IPS-18c (cell line): ENCODE data around the gene TARM1.
"Not testable (repeated sequence)": the region's sequence is repeated elsewhere in the genome, so short reads cannot be mapped to it uniquely, and the experiment has no call there.

Source experiments
- H3K4me3 ChIP-seq: 2 replicates; pipeline ENCODE4 v1.7.0; 2013; ENCODE audit warnings: low read depth, mild to moderate bottlenecking, low read length, moderate library complexity; ENCODE audit not compliant: insufficient read depth
- H3K9me3 ChIP-seq: one replicate; pipeline ENCODE4 v1.6.1; 2013; ENCODE audit warnings: mild to moderate bottlenecking, low read length, moderate library complexity; ENCODE audit not compliant: control insufficient read depth, insufficient read depth

Gene TARM1

GRCh38 chr19:54062643-54063042 is 18.5 kb downstream of the TARM1 start:
- Histone ChIP-seq H3K9me3 (peaks cover 2% of the 10 kb centered on the region), H3K4me3 (no peak overlapping the region)

- Histone ChIP-seq H3K4me3 (no peak overlapping the region), H3K9me3 (no peaks in the 10 kb centered on the region)
Observed at GRCh38 chr19:54047616-54048015, 33.5 kb downstream of the TARM1 start.

- Histone ChIP-seq H3K4me3 (no peak overlapping the region), H3K9me3 (no peaks in the 10 kb centered on the region)
Observed at GRCh38 chr19:54045771-54046170, 35.4 kb downstream of the TARM1 start.

- no peaks in the 10 kb centered on the region for H3K9me3 ChIP-seq
Observed at GRCh38 chr19:54042989-54043388, 38.2 kb downstream of the TARM1 start.

GRCh38 chr19:54041969-54042606 is 39.1 kb downstream of the TARM1 start:
- Histone ChIP-seq H3K9me3 (no peaks in the 10 kb centered on the region), H3K4me3 (no peak overlapping the region)

More at GRCh38 chr19:54042989-54043388, 38.2 kb downstream of the TARM1 start:
- H3K4me3 ChIP-seq, result no peak overlapping the region

GRCh38 chr19:54040003-54040402 is 41.2 kb downstream of the TARM1 start:
- Histone ChIP-seq H3K4me3 (no peak overlapping the region), H3K9me3 (no peaks in the 10 kb centered on the region)

- H3K4me3 ChIP-seq, H3K9me3 ChIP-seq: not testable (repeated sequence)
Observed at GRCh38 chr19:54036542-54036941, 44.6 kb downstream of the TARM1 start.

GRCh38 chr19:54035215-54036178 is 45.7 kb downstream of the TARM1 start:
- H3K4me3 ChIP-seq, result no peak overlapping the region
- H3K9me3 ChIP-seq, result no peaks in the 10 kb centered on the region

- no peaks in the 10 kb centered on the region for H3K9me3 ChIP-seq
- H3K4me3 ChIP-seq, result no peak overlapping the region
Observed at GRCh38 chr19:54030895-54031586, 50.1 kb downstream of the TARM1 start.

- no peaks in the 10 kb centered on the region for H3K9me3 ChIP-seq
- H3K4me3 ChIP-seq, result no peak overlapping the region
Observed at GRCh38 chr19:54029930-54030490, 51.2 kb downstream of the TARM1 start.

GRCh38 chr19:54029301-54029700 is 51.9 kb downstream of the TARM1 start:
- H3K9me3 ChIP-seq, result no peaks in the 10 kb centered on the region

GRCh38 chr19:54026656-54027055 is 54.5 kb downstream of the TARM1 start:
- Histone ChIP-seq H3K9me3 (no peaks in the 10 kb centered on the region), H3K4me3 (no peak overlapping the region)

More at GRCh38 chr19:54029301-54029700, 51.9 kb downstream of the TARM1 start:
- no peak overlapping the region for H3K4me3 ChIP-seq

- H3K9me3 ChIP-seq, result no peaks in the 10 kb centered on the region
- H3K4me3 ChIP-seq, result no peak overlapping the region
Observed at GRCh38 chr19:54024660-54025059, 56.5 kb downstream of the TARM1 start.

- no peak overlapping the region for H3K4me3 ChIP-seq
Observed at GRCh38 chr19:54023191-54023590, 58.0 kb downstream of the TARM1 start.

GRCh38 chr19:54021932-54022331 is 59.2 kb downstream of the TARM1 start:
- H3K4me3 ChIP-seq, result no peak overlapping the region
- no peaks in the 10 kb centered on the region for H3K9me3 ChIP-seq

More at GRCh38 chr19:54023191-54023590, 58.0 kb downstream of the TARM1 start:
- no peaks in the 10 kb centered on the region for H3K9me3 ChIP-seq

- Histone ChIP-seq H3K9me3 (no peaks in the 10 kb centered on the region), H3K4me3 (no peak overlapping the region)
Observed at GRCh38 chr19:54021363-54021762, 59.8 kb downstream of the TARM1 start.
